Tibial nerve (tissue), 4 donors: ENCODE data around the gene ABHD12B.

Experiments
- EP300 ChIP-seq, 2 donors: sonication (generic); formaldehyde crosslinking; IDR thresholded peaks; one replicate each; pipeline ENCODE4 v1.6.1; 2017; ENCODE audit warnings: antibody characterized with exemption in 2 of 2, mild to moderate bottlenecking in 1 of 2
- POLR2A ChIP-seq, 2 donors: fragments of 450-650 bp; IDR thresholded peaks; one replicate each; pipeline ENCODE4 v1.6.1; 2017; ENCODE audit warnings: antibody characterized with exemption in 2 of 2, mild to moderate bottlenecking in 2 of 2, moderate library complexity in 2 of 2
- TF ChIP-seq, protein P1 (sequence below), 5 experiments: fragments of 200-600 bp in 3 of 5; fragments of 450-650 bp in 2 of 5; sonication (generic) in 3 of 5; IDR thresholded peaks; one replicate each; pipeline ENCODE4 v1.5.1; 2016 to 2019; ENCODE audit warnings: antibody characterized with exemption in 5 of 5, mild to moderate bottlenecking in 3 of 5, moderate library complexity in 2 of 5

GRCh38 chr14:50936882-50937281, 65.0 kb downstream of the ABHD12B start:
- TF ChIP-seq EP300 (IDR thresholded peaks at IDR 0.05) (no peak), POLR2A (IDR thresholded peaks at IDR 0.05) (no peak)
- TF ChIP-seq, protein P1, sequence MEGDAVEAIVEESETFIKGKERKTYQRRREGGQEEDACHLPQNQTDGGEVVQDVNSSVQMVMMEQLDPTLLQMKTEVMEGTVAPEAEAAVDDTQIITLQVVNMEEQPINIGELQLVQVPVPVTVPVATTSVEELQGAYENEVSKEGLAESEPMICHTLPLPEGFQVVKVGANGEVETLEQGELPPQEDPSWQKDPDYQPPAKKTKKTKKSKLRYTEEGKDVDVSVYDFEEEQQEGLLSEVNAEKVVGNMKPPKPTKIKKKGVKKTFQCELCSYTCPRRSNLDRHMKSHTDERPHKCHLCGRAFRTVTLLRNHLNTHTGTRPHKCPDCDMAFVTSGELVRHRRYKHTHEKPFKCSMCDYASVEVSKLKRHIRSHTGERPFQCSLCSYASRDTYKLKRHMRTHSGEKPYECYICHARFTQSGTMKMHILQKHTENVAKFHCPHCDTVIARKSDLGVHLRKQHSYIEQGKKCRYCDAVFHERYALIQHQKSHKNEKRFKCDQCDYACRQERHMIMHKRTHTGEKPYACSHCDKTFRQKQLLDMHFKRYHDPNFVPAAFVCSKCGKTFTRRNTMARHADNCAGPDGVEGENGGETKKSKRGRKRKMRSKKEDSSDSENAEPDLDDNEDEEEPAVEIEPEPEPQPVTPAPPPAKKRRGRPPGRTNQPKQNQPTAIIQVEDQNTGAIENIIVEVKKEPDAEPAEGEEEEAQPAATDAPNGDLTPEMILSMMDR (IDR thresholded peaks at IDR 0.05), result no peak
